RWPE2 (cell line): ENCODE results near the gene NME7.

Experiments
- ATAC-seq: fragments of 200-7000 bp; cut with Tn5 transposase; 3 replicates; pipeline ENCODE4 v1.9.1; 2021; ENCODE audit warnings: low read depth
- DNase-seq: peaks from one replicate; pipeline ENCODE4 v3.0.0-alpha.2; 2020; ENCODE audit warnings: low spot score
- H3K27ac ChIP-seq: fragments of 450-650 bp; 2 replicates; pipeline ENCODE4 v1.5.1; 2017; ENCODE audit warnings: mild to moderate bottlenecking; ENCODE audit not compliant: poor library complexity, severe bottlenecking
- H3K27me3 ChIP-seq: fragments of 250-450 bp; sonication (Bioruptor Pico); 2 replicates; pipeline ENCODE4 v1.5.1; 2021; ENCODE audit warnings: mild to moderate bottlenecking, moderate library complexity; ENCODE audit not compliant: insufficient read depth, poor library complexity, severe bottlenecking
- H3K36me3 ChIP-seq: fragments of 250-450 bp; sonication (Bioruptor Pico); 2 replicates; pipeline ENCODE4 v1.5.1; 2020; ENCODE audit warnings: low read depth, mild to moderate bottlenecking, moderate library complexity
- H3K4me1 ChIP-seq: fragments of 250-450 bp; sonication (Bioruptor Pico); 2 replicates; pipeline ENCODE4 v1.5.1; 2021; ENCODE audit warnings: mild to moderate bottlenecking, moderate library complexity; ENCODE audit not compliant: insufficient read depth, poor library complexity, severe bottlenecking
- H3K4me3 ChIP-seq: fragments of 250-450 bp; sonication (Bioruptor Pico); 2 replicates; pipeline ENCODE4 v1.5.1; 2021; ENCODE audit warnings: mild to moderate bottlenecking, moderate library complexity; ENCODE audit not compliant: severe bottlenecking
- H3K9me3 ChIP-seq: fragments of 250-450 bp; sonication (Bioruptor Pico); 2 replicates; pipeline ENCODE4 v1.5.1; 2021; ENCODE audit warnings: mild to moderate bottlenecking, moderate library complexity; ENCODE audit not compliant: severe bottlenecking
- CTCF ChIP-seq: fragments of 450-650 bp; IDR thresholded peaks from one replicate; pipeline ENCODE4 v1.5.1; 2017; ENCODE audit warnings: mild to moderate bottlenecking, moderate library complexity; ENCODE audit not compliant: poor library complexity, severe bottlenecking

Gene NME7

GRCh38 chr1:169106921-169107602, 260.5 kb downstream of the NME7 start:
- peaks cover 34% of the 10 kb centered on the region for H3K4me1 ChIP-seq
- no peak for DNase-seq
- ATAC-seq, result no peak
- no peaks in the 10 kb centered on the region for H3K9me3 ChIP-seq
- peak overlapping the region; percentile 96 for H3K27ac ChIP-seq
- no peak for TF ChIP-seq CTCF
- H3K27me3 ChIP-seq, result no peaks in the 10 kb centered on the region
- peaks cover 22% of the 10 kb centered on the region for H3K36me3 ChIP-seq
- peak overlapping the region; percentile 69 for H3K4me3 ChIP-seq

GRCh38 chr1:169106095-169106920, 261.3 kb downstream of the NME7 start, which contains the start of gene ATP1B1:
Gene ATP1B1, plus strand, starts transcription at chr1:169106690. Its CDS starts 140 bp downstream, at chr1:169106830.
- Histone ChIP-seq H3K9me3 (no peaks in the 10 kb centered on the region), H3K36me3 (peaks cover 15% of the 10 kb centered on the region), H3K27me3 (no peaks in the 10 kb centered on the region), H3K4me1 (peaks cover 27% of the 10 kb centered on the region), H3K27ac (peak within 1 kb of the TSS; percentile 96), H3K4me3 (peak within 1 kb of the TSS; percentile 69)
- peak; percentile 83 for DNase-seq
- ATAC-seq, result peak; percentile 78
- TF ChIP-seq CTCF, result no peak

- H3K4me1 ChIP-seq, result peaks cover 19% of the 10 kb centered on the region
- H3K27ac ChIP-seq, result peak overlapping the region; percentile 96
- peak overlapping the region; percentile 69 for H3K4me3 ChIP-seq
- no peaks in the 10 kb centered on the region for H3K27me3 ChIP-seq
- peak; percentile 50 for ATAC-seq
- peak; percentile 76 for DNase-seq
- no peak for TF ChIP-seq CTCF
- H3K9me3 ChIP-seq, result no peaks in the 10 kb centered on the region
- H3K36me3 ChIP-seq, result peaks cover 7% of the 10 kb centered on the region; the same call in 1 of the 2 replicates
Measured at GRCh38 chr1:169105434-169106094, 262.0 kb downstream of the NME7 start.

GRCh38 chr1:169105087-169105433, 262.5 kb downstream of the NME7 start:
- DNase-seq (no peak), ATAC-seq (no peak)
- H3K27ac ChIP-seq, result no peak overlapping the region
- no peaks in the 10 kb centered on the region for H3K9me3 ChIP-seq
- no peak overlapping the region for H3K4me3 ChIP-seq
- TF ChIP-seq CTCF, result no peak
- peaks cover 16% of the 10 kb centered on the region for H3K4me1 ChIP-seq
- peaks cover 7% of the 10 kb centered on the region; the same call in 1 of the 2 replicates for H3K36me3 ChIP-seq
- no peaks in the 10 kb centered on the region for H3K27me3 ChIP-seq
